ENCODE data around the gene CARMIL3.

DNA sequence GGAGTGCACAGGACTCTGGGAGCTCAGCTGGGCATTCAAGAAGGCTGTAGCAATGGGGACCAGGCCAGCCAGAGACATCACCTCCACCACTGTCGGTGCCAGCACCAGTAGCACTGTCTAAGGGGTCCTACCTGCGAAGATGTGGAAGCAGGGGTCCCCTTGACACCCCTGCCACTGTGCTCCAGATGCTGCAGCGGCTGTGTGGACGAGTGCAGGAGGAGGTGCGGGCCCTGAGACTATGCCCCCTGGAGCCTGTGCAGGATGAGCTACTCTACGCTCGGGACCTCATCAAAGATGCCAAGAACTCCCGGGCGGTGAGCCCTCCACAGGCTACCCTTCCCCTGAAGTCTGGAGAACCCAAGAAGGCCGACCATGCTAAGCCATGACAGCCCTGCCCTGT lies 8.6 kb downstream of the CARMIL3 start:
- TF ChIP-seq CTCF (conservative IDR thresholded peaks at IDR 0.05; ENCODE audit: low read depth, low read length) (no peak), EZH2phosphoT487 (IDR thresholded peaks at IDR 0.05; ENCODE audit: borderline replicate concordance, low read length) (no peak), EZH2 (IDR thresholded peaks at IDR 0.05; ENCODE audit: low read length, unreplicated experiment) (no peak)
